ENCODE measurements around the gene HYAL3. TPM values are rescaled to one million over a fixed set of nuclear protein-coding genes. Genes with fewer than 3 reads are reported as not detected.

HYAL3 gene
- total RNA-seq, 1 donor from 2014 or later, result 6.9 TPM

- Histone ChIP-seq H4K20me1 (ENCODE audit: insufficient read depth, low read length) (no peaks in the 10 kb centered on the region), H3K36me3 (ENCODE audit: insufficient read depth, low read length) (no peaks in the 10 kb centered on the region), H3K27ac (ENCODE audit: low read depth, low read length) (peak overlapping the region; percentile 70), H3K9ac (ENCODE audit: low read length) (peak overlapping the region; percentile 78), H3K27me3 (ENCODE audit: insufficient read depth, low read length) (no peaks in the 10 kb centered on the region), H3K4me3 (ENCODE audit: insufficient read depth, low read depth, low read length) (peak overlapping the region; percentile 61), H2AFZ (ENCODE audit: low read depth, low read length) (peak overlapping the region; percentile 89), H3K4me1 (ENCODE audit: insufficient read depth, low read length) (peaks cover 17% of the 10 kb centered on the region), H3K79me2 (ENCODE audit: insufficient read depth, low read length) (peaks cover 7% of the 10 kb centered on the region), H3K4me2 (ENCODE audit: low read length) (peak overlapping the region; percentile 91), H3K9me3 (ENCODE audit: insufficient read depth, low read depth, low read length) (no peaks in the 10 kb centered on the region)
- peak overlapping the region; percentile 96 for H3K4me3 Mint-ChIP-seq (ENCODE audit: unreplicated experiment)
- no peaks in the 10 kb centered on the region for H3K9me3 Mint-ChIP-seq (ENCODE audit: unreplicated experiment)
- H3K4me1 Mint-ChIP-seq (ENCODE audit: low read depth, unreplicated experiment), result peaks cover 11% of the 10 kb centered on the region
- no peak for FAIRE-seq
- peak; percentile 47 for DNase-seq (ENCODE audit: low read depth)
- H3K27ac Mint-ChIP-seq (ENCODE audit: unreplicated experiment), result peak overlapping the region; percentile 41
- no peak for TF ChIP-seq CTCF (IDR thresholded peaks at IDR 0.05; ENCODE audit: insufficient read depth, low read depth, low read length)
- TF ChIP-seq EZH2 (IDR thresholded peaks at IDR 0.05; ENCODE audit: insufficient read depth, low read length), result no peak
- no peaks in the 10 kb centered on the region for H3K36me3 Mint-ChIP-seq (ENCODE audit: low read depth, unreplicated experiment)
- no peaks in the 10 kb centered on the region for H3K27me3 Mint-ChIP-seq (ENCODE audit: low read depth, unreplicated experiment)
These were observed 900 bp upstream of the HYAL3 start for GRCh38 chr3:50299929-50300680.

DNA sequence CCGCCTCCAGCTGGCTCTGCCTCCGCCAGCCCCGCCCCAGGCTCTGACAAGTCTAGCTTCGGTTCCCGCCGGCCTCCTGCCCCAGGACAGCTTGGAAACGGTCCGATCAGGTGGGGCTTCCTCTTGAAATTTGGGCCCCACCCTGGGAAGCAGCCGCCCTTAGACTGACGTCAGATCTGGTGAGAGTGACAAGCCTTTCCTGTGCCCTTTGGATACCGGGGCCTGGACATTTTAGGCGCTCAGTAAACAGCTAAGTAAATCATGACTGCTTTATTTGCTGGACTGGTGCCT lies 378 bp upstream of the HYAL3 start:
- peak overlapping the region; percentile 96 for H3K4me3 Mint-ChIP-seq (ENCODE audit: unreplicated experiment)
- H3K27me3 Mint-ChIP-seq (ENCODE audit: low read depth, unreplicated experiment), result no peaks in the 10 kb centered on the region
- H3K27ac Mint-ChIP-seq (ENCODE audit: unreplicated experiment), result peak overlapping the region; percentile 89
- peak overlapping the region; percentile 70 for H3K27ac ChIP-seq (ENCODE audit: low read depth, low read length)
- H3K9ac ChIP-seq (ENCODE audit: low read length), result peak overlapping the region; percentile 78
- peak overlapping the region; percentile 89 for H2AFZ ChIP-seq (ENCODE audit: low read depth, low read length)
- DNase-seq (ENCODE audit: low read depth) (no peak), FAIRE-seq (peak; percentile 37)
- H3K4me3 ChIP-seq (ENCODE audit: insufficient read depth, low read depth, low read length), result peak overlapping the region; percentile 61
- H3K79me2 ChIP-seq (ENCODE audit: insufficient read depth, low read length), result peaks cover 7% of the 10 kb centered on the region
- no peaks in the 10 kb centered on the region for H3K36me3 Mint-ChIP-seq (ENCODE audit: low read depth, unreplicated experiment)
- TF ChIP-seq CTCF (IDR thresholded peaks at IDR 0.05; ENCODE audit: insufficient read depth, low read depth, low read length), result no peak
- TF ChIP-seq EZH2 (IDR thresholded peaks at IDR 0.05; ENCODE audit: insufficient read depth, low read length), result no peak
- peaks cover 8% of the 10 kb centered on the region for H3K4me1 Mint-ChIP-seq (ENCODE audit: low read depth, unreplicated experiment)
- peaks cover 17% of the 10 kb centered on the region for H3K4me1 ChIP-seq (ENCODE audit: insufficient read depth, low read length)
- no peaks in the 10 kb centered on the region for H3K27me3 ChIP-seq (ENCODE audit: insufficient read depth, low read length)
- peak overlapping the region; percentile 91 for H3K4me2 ChIP-seq (ENCODE audit: low read length)
- H3K36me3 ChIP-seq (ENCODE audit: insufficient read depth, low read length), result no peaks in the 10 kb centered on the region
- H3K9me3 ChIP-seq (ENCODE audit: insufficient read depth, low read depth, low read length), result no peaks in the 10 kb centered on the region
- H4K20me1 ChIP-seq (ENCODE audit: insufficient read depth, low read length), result no peaks in the 10 kb centered on the region
- no peaks in the 10 kb centered on the region for H3K9me3 Mint-ChIP-seq (ENCODE audit: unreplicated experiment)

All from astrocyte (in vitro differentiated cells and primary cell).